ENCODE results near the gene ZIM2.

DNA sequence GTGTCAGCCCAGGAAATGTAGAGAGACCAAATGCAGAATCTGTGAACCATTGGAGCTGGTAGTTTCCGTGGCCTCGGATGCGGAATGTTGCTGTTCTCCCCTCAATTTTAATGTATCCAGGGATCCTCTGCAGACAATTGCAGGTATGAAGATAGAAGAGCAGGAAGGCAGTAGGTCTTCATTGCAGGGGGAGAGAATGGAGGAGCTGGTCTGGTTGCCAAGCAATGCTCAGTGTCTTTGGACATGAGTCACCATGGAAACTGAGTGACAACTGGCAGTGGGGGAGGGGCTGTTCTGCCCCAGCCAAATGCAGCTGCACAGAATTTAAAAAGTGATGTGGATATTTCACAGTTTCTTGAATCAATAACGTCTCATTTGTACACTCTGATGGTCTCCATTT lies 112.8 kb downstream of the ZIM2 start:
- TF ChIP-seq ZNF565 (CRISPR knock-in tag; conservative IDR thresholded peaks at IDR 0.05; ENCODE audit: low read depth) (no peak), ZNF8 (CRISPR knock-in tag; IDR thresholded peaks at IDR 0.05) (no peak), TSHZ2 (CRISPR knock-in tag; IDR thresholded peaks at IDR 0.05) (no peak), PPARA (CRISPR knock-in tag; IDR thresholded peaks at IDR 0.05; ENCODE audit: borderline replicate concordance) (no peak), SNAI2 (CRISPR knock-in tag; IDR thresholded peaks at IDR 0.05) (no peak), ZFP3 (CRISPR knock-in tag; IDR thresholded peaks at IDR 0.05) (no peak), CREB5 (CRISPR knock-in tag; IDR thresholded peaks at IDR 0.05; ENCODE audit: low read depth) (no peak), OSR1 (CRISPR knock-in tag; IDR thresholded peaks at IDR 0.05) (no peak), RARB (CRISPR knock-in tag; IDR thresholded peaks at IDR 0.05) (no peak)
- TF ChIP-seq, protein P1, sequence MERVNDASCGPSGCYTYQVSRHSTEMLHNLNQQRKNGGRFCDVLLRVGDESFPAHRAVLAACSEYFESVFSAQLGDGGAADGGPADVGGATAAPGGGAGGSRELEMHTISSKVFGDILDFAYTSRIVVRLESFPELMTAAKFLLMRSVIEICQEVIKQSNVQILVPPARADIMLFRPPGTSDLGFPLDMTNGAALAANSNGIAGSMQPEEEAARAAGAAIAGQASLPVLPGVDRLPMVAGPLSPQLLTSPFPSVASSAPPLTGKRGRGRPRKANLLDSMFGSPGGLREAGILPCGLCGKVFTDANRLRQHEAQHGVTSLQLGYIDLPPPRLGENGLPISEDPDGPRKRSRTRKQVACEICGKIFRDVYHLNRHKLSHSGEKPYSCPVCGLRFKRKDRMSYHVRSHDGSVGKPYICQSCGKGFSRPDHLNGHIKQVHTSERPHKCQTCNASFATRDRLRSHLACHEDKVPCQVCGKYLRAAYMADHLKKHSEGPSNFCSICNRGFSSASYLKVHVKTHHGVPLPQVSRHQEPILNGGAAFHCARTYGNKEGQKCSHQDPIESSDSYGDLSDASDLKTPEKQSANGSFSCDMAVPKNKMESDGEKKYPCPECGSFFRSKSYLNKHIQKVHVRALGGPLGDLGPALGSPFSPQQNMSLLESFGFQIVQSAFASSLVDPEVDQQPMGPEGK (CRISPR knock-in tag; IDR thresholded peaks at IDR 0.05; ENCODE audit: borderline replicate concordance): no peak
